ENCODE results near the gene STAMBPL1. TPM values are rescaled to one million over a fixed set of nuclear protein-coding genes. Genes with fewer than 3 reads are reported as not detected.

STAMBPL1 gene
- total RNA-seq, 1 experiment from 2014 or later: 25.2 TPM

GRCh38 chr10:88833156-88833555, 46.9 kb upstream of the STAMBPL1 start:
- CTCF ChIA-PET: no interaction called here
- DNase-seq (ENCODE audit: low read depth, low spot score): no peak
- POLR2A ChIA-PET: no interaction called here
- Histone ChIP-seq H3K9me3 (ENCODE audit: control insufficient read depth, insufficient read depth, low read depth, low read length) (no peaks in the 10 kb centered on the region), H3K4me1 (ENCODE audit: control insufficient read depth, insufficient read depth, low read length) (peaks cover 3% of the 10 kb centered on the region; the same call in 1 of the 2 replicates), H3K27ac (ENCODE audit: low read length) (no peak overlapping the region), H3K4me3 (ENCODE audit: low read depth in 2 of 2, low read length in 2 of 2) (no peak overlapping the region), H3K27me3 (ENCODE audit: control insufficient read depth, insufficient read depth, low read length) (0 out of 2 replicates have a peak, but pooled peaks cover 2% of the 10 kb centered on the region), H3K36me3 (ENCODE audit: control insufficient read depth, insufficient read depth, low read length) (no peaks in the 10 kb centered on the region)
- BruUV-seq (replicated peaks): no TSS peak
- TF ChIP-seq SIN3A (IDR thresholded peaks at IDR 0.05; ENCODE audit: borderline replicate concordance, insufficient read depth, low read depth, low read length) (no peak), POLR2AphosphoS5 (IDR thresholded peaks at IDR 0.05; ENCODE audit: low read depth, low read length) (no peak), TCF7L2 (IDR thresholded peaks at IDR 0.05; ENCODE audit: low read depth, low read length) (no peak), CTCF (IDR thresholded peaks at IDR 0.05) (no peak)
- TF ChIP-seq, protein P1, sequence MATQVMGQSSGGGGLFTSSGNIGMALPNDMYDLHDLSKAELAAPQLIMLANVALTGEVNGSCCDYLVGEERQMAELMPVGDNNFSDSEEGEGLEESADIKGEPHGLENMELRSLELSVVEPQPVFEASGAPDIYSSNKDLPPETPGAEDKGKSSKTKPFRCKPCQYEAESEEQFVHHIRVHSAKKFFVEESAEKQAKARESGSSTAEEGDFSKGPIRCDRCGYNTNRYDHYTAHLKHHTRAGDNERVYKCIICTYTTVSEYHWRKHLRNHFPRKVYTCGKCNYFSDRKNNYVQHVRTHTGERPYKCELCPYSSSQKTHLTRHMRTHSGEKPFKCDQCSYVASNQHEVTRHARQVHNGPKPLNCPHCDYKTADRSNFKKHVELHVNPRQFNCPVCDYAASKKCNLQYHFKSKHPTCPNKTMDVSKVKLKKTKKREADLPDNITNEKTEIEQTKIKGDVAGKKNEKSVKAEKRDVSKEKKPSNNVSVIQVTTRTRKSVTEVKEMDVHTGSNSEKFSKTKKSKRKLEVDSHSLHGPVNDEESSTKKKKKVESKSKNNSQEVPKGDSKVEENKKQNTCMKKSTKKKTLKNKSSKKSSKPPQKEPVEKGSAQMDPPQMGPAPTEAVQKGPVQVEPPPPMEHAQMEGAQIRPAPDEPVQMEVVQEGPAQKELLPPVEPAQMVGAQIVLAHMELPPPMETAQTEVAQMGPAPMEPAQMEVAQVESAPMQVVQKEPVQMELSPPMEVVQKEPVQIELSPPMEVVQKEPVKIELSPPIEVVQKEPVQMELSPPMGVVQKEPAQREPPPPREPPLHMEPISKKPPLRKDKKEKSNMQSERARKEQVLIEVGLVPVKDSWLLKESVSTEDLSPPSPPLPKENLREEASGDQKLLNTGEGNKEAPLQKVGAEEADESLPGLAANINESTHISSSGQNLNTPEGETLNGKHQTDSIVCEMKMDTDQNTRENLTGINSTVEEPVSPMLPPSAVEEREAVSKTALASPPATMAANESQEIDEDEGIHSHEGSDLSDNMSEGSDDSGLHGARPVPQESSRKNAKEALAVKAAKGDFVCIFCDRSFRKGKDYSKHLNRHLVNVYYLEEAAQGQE (IDR thresholded peaks at IDR 0.05; ENCODE audit: insufficient read depth in 1 of 2, low read depth in 2 of 2, low read length in 1 of 2): no peak
- intact Hi-C loops (cut with micrococcal nuclease; ENCODE audit: unreplicated experiment) (loop anchor here (10.0 kb wide), 1 partner anchor 382 kb away; no protein-coding TSS in a partner anchor), in situ Hi-C loops (cut with HindIII; ENCODE audit: low pct_unique_long_range_greater_than_20kb, low sequenced_read_pairs) (no loop called here)
- ATAC-seq: no peak

- ATAC-seq (no peak), DNase-seq (ENCODE audit: low read depth, low spot score) (no peak)
- CTCF ChIA-PET: interaction anchor here (4.2 kb wide), 1 partner anchor 100 kb away, joined by 52 read pairs; no protein-coding TSS in a partner anchor
- intact Hi-C loops (cut with micrococcal nuclease; ENCODE audit: unreplicated experiment): loop anchor here (10.0 kb wide), 1 partner anchor 381 kb away; no protein-coding TSS in a partner anchor
- POLR2A ChIA-PET: no interaction called here
- no TSS peak for BruUV-seq (replicated peaks)
- Histone ChIP-seq H3K27me3 (ENCODE audit: control insufficient read depth, insufficient read depth, low read length) (0 out of 2 replicates have a peak, but pooled peaks cover 2% of the 10 kb centered on the region), H3K4me1 (ENCODE audit: control insufficient read depth, insufficient read depth, low read length) (peaks cover 3% of the 10 kb centered on the region; the same call in 1 of the 2 replicates), H3K36me3 (ENCODE audit: control insufficient read depth, insufficient read depth, low read length) (no peaks in the 10 kb centered on the region), H3K27ac (ENCODE audit: low read length) (no peak overlapping the region), H3K9me3 (ENCODE audit: control insufficient read depth, insufficient read depth, low read depth, low read length) (no peaks in the 10 kb centered on the region), H3K4me3 (ENCODE audit: low read depth in 2 of 2, low read length in 2 of 2) (no peak overlapping the region)
- TF ChIP-seq SIN3A (IDR thresholded peaks at IDR 0.05; ENCODE audit: borderline replicate concordance, insufficient read depth, low read depth, low read length): no peak
- TF ChIP-seq POLR2AphosphoS5 (IDR thresholded peaks at IDR 0.05; ENCODE audit: low read depth, low read length): no peak
- no peak for TF ChIP-seq CTCF (IDR thresholded peaks at IDR 0.05)
- no peak for TF ChIP-seq TCF7L2 (IDR thresholded peaks at IDR 0.05; ENCODE audit: low read depth, low read length)
- TF ChIP-seq, protein P1 (IDR thresholded peaks at IDR 0.05; ENCODE audit: insufficient read depth in 1 of 2, low read depth in 2 of 2, low read length in 1 of 2): no peak
- in situ Hi-C loops (cut with HindIII; ENCODE audit: low pct_unique_long_range_greater_than_20kb, low sequenced_read_pairs): no loop called here
Observed at GRCh38 chr10:88833723-88834122, 46.3 kb upstream of the STAMBPL1 start.
